C4-2B (cell line): ENCODE measurements around the gene POLE.

Experiments
- H3K27ac ChIP-seq: fragments of 450-650 bp; 2 replicates; pipeline ENCODE4 v1.5.1; 2017
- ZFX ChIP-seq: fragments of 450-650 bp; IDR thresholded peaks from 2 replicates; pipeline ENCODE4 v1.6.1; 2017
- TF ChIP-seq, protein P1 (sequence below): fragments of 450-650 bp; conservative IDR thresholded peaks from 2 replicates; pipeline ENCODE4 v1.5.1; 2017; ENCODE audit warnings: mild to moderate bottlenecking

POLE gene

DNA sequence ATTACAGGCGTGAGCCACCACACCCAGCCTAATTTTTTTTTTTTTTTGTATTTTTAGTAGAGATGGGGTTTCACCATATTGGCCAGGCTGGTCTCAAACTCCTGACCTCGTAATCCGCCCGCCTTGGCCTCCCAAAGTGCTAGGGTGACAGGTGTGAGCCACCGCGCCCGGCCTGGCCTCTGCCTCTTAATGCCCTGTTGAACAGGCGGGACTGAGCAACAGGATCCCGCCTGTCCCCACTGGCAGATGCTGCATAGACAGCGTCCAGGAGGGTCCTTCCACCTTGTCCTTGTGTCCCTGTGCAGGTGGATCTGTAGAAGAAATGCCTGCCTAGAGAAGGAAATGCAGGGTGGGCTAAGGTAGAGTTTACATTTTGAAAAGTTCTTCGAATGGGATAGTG, 29.2 kb upstream of the POLE start:
- H3K27ac ChIP-seq: no peak overlapping the region
- no peak for TF ChIP-seq ZFX
- TF ChIP-seq, protein P1, sequence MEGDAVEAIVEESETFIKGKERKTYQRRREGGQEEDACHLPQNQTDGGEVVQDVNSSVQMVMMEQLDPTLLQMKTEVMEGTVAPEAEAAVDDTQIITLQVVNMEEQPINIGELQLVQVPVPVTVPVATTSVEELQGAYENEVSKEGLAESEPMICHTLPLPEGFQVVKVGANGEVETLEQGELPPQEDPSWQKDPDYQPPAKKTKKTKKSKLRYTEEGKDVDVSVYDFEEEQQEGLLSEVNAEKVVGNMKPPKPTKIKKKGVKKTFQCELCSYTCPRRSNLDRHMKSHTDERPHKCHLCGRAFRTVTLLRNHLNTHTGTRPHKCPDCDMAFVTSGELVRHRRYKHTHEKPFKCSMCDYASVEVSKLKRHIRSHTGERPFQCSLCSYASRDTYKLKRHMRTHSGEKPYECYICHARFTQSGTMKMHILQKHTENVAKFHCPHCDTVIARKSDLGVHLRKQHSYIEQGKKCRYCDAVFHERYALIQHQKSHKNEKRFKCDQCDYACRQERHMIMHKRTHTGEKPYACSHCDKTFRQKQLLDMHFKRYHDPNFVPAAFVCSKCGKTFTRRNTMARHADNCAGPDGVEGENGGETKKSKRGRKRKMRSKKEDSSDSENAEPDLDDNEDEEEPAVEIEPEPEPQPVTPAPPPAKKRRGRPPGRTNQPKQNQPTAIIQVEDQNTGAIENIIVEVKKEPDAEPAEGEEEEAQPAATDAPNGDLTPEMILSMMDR: no peak

DNA sequence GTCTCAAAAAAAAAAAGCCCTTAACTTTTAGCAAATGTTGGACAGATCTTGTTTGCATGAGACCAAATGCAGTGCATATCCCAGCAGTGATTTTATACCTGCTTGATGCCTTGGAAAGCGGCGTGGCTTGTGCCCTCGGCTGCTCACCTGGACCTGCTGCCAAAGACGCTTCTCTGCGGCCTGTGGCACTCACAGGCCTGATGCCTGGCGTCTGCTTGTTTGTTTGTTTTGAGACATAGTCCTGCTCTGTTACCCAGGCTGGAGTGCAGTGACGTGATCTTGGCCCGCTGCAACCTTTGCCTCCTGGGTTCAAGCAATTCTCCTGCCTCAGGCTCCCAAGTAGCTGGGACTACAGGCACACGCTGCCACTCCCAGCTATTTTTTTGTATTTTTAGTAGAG, 28.7 kb upstream of the POLE start:
- no peak overlapping the region for H3K27ac ChIP-seq
- TF ChIP-seq, protein P1: no peak
- TF ChIP-seq ZFX: no peak

DNA sequence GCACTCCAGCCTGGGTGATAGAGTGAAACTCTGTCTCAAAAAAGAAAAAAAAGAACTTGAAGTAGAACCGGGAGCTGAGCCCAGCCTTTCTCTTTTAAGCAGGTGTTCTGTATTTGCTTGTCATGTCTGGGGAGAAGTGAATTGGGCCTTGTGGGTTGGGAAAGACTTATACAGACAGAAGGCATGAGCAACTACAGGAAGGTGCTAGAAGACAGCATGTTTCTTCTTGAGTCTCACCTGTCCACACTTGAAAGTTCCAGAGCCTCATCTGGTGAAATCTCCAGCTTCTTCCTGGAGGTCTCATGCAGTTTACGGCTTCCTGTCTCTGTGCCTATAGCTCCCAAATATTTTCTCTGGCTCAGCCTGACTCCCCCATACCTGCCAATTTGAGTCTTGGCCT, 26.0 kb upstream of the POLE start:
- H3K27ac ChIP-seq: no peak overlapping the region
- TF ChIP-seq, protein P1: no peak
- TF ChIP-seq ZFX: no peak

DNA sequence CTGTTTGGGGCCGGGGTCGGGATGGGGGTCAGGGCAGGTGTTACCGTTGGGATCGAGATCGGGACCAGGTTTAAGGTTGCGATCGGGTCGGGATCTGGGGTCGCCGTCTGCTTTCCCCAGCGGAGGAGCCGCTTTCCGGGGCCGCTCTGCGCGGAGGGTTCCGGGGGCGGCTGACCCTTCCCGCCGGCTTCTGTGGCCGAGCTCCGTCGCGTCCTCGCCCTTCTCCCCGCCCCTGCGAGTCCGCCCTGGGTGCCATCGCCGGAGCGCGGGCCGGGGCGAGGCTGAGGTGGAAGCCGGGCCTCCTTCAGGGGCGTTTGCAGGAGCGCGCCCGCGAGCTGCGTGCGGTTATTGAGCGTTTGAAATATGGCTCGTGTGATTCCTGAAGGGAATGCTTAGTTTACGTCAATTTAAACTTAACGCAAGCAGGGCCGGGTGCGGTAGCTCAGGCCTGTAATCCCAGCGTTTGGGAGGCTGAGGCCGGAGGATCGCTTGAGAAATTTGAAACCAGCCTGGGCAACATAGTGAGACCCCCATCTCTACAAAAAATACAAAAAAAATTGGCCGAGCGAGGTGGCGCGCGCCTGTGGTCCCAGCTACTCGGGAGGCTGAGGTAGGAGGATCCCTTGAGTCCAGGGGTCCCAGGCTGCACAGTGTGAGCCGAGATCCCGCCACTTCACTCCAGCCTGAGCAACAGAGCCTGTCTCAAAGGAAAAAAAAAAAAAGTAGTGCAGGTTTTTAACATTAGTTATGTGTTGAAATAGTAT, 24.1 kb upstream of the POLE start:
- peak overlapping the region; percentile 93 for H3K27ac ChIP-seq
- TF ChIP-seq ZFX: peak; percentile 72
- TF ChIP-seq, protein P1: no peak

DNA sequence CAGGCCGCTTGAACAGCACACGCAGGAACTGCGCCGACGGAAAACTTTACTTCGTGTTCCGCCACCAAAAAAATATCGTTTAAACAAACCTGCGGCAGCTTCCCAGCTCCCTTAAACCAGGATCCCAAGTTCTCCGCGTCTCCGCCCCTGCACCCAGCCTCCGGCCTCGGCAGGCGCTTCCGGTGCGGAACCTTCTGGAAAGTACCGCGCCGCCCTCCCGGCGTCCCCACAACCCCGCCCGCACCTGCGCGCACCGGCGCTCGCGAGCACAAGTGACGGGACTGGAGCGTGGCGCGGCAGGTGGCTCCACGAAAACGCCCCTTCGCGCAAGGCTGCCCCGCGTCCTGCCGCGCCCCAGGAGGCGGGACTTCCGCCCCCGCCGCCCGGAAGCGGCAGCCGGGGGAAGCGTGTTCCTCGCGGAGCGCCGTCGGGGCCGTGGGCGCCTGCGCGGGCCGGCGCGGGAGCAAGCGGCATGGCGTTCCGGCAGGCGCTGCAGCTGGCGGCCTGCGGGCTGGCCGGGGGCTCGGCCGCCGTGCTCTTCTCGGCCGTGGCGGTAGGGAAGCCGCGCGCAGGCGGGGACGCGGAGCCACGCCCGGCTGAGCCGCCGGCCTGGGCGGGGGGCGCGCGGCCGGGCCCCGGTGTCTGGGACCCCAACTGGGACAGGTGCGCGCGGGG, 23.4 kb upstream of the POLE start, which contains the start of gene PGAM5:
PGAM5 (plus strand) TSS at position 438 of the 675 bp plus-strand sequence; CDS start at position 473, 35 bp downstream.
- H3K27ac ChIP-seq: peak within 1 kb of the TSS; percentile 93
- no peak for TF ChIP-seq ZFX
- TF ChIP-seq, protein P1: no peak

DNA sequence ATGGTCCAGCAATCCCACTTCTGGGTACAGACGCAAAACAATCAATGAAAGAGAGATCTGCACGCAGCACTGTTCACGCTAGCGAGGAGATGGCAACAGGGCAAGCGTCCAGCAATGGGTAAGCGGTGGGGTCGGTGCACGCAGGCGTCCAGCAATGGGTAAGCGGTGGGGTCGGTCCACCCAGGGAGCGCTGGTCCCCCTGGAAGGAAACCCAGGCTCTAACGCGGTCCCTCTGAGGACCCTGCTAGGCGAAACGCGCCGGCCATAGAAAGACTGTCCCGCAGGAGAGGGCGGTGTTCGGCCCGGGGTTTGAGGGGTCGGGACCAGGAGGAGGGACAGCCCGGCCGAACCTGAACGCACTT, 22.9 kb upstream of the POLE start:
- TF ChIP-seq, protein P1: no peak
- TF ChIP-seq ZFX: no peak
- peak overlapping the region; percentile 93 for H3K27ac ChIP-seq

DNA sequence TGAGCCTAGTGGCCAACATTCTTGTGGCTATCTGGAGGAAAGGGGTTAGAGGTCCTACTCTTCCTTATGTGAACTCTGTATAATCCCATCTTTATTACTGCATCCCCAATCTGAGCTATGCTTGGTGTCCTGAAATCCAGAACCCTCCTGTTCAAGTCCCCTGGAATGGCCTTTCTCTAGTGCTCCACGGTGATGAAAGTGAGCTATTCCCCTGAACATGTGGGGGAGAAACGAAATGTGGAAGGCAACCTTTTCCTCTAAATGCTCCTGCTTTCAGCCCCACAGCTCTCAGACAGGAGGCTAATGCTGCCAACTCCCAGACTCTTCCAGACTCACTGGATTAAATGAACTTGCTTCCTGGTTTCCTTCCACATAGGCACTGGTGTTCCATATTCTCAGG, 21.0 kb upstream of the POLE start:
- no peak overlapping the region for H3K27ac ChIP-seq
- no peak for TF ChIP-seq ZFX
- TF ChIP-seq, protein P1: no peak
